OCI-LY3 (cell line): ENCODE results near the gene SERPINB1.

Experiments used
- CTCF ChIP-seq: fragments of 200-600, 300-600 bp; sonication (generic); IDR thresholded peaks from 2 replicates; pipeline ENCODE4 v1.5.1; 2014; ENCODE audit warnings: antibody characterized with exemption, low read length, low read depth
- EZH2phosphoT487 ChIP-seq: fragments of 200-600 bp; shearing (Covaris generic); IDR thresholded peaks from 2 replicates; pipeline ENCODE4 v1.6.1; 2018; ENCODE audit warnings: antibody characterized with exemption, mixed run types, low read depth

DNA sequence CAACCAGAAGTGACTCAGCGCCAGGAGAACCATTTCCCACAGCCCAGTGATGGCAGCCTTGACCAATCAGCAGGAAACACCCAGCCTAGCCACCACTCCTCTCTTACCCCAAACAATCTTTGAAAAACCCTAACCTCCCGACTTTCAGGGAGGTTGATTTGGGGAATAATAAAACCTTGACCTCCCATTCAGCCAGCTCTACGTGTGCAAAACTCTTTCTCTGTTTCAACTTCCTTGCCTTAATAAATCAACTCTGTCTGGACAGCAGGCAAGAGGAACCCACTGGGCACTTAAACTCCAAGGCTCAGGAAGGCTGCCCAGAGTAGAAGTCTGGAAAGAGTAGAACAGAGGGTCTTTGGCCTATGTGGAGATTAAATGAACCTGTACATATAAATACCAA is 35.0 kb downstream of the SERPINB1 start:
- TF ChIP-seq CTCF = no peak
- TF ChIP-seq EZH2phosphoT487 = no peak
